Osteoblast (primary cell): ENCODE results near the gene PNPO. TPM values are rescaled to one million over a fixed set of nuclear protein-coding genes. Genes with fewer than 3 reads are reported as not detected.
A peak's percentile ranks its signal among the peaks of the same experiment; 100 is the strongest.
"Not testable (repeated sequence)": the region's sequence is repeated elsewhere in the genome, so short reads cannot be mapped to it uniquely, and the experiment has no call there.

Source experiments
- DNase-seq: peaks from one replicate; pipeline ENCODE4 v3.0.0; 2011; ENCODE audit warnings: low spot score, mixed read lengths; ENCODE audit not compliant: insufficient read length; ENCODE audit errors: missing footprints
- H2AFZ ChIP-seq: 2 replicates; pipeline ENCODE4 v1.6.0; 2011; ENCODE audit warnings: mild to moderate bottlenecking, low read length
- H3K27ac ChIP-seq: 2 replicates; pipeline ENCODE4 v1.5.1; 2011; ENCODE audit warnings: mild to moderate bottlenecking, low read depth, low read length, moderate library complexity
- H3K27me3 ChIP-seq: 2 replicates; pipeline ENCODE4 v1.6.0; 2012; ENCODE audit warnings: mild to moderate bottlenecking, control low read depth, inconsistent platforms, low read length, moderate library complexity; ENCODE audit not compliant: insufficient read depth
- H3K36me3 ChIP-seq: 2 replicates; pipeline ENCODE4 v1.5.1; 2011; ENCODE audit warnings: mild to moderate bottlenecking, low read length, control low read depth, moderate library complexity; ENCODE audit not compliant: insufficient read depth
- H3K4me1 ChIP-seq: 2 replicates; pipeline ENCODE4 v1.5.1; 2011; ENCODE audit warnings: mild to moderate bottlenecking, low read length, control low read depth, moderate library complexity; ENCODE audit not compliant: insufficient read depth
- H3K4me2 ChIP-seq: 2 replicates; pipeline ENCODE4 v1.6.0; 2011; ENCODE audit warnings: mild to moderate bottlenecking, low read length; ENCODE audit not compliant: insufficient read depth
- H3K4me3 ChIP-seq: fragments of 200-600 bp; sonication (generic); 3 replicates; pipeline ENCODE4 v1.5.1; 2012; ENCODE audit warnings: mild to moderate bottlenecking, low read length, inconsistent platforms; ENCODE audit not compliant: insufficient read depth
- H3K79me2 ChIP-seq: 2 replicates; pipeline ENCODE4 v1.6.0; 2012; ENCODE audit warnings: mild to moderate bottlenecking, low read length, control low read depth, inconsistent platforms; ENCODE audit not compliant: insufficient read depth
- H3K9me3 ChIP-seq: 2 replicates; pipeline ENCODE4 v1.5.1; 2011; ENCODE audit warnings: low read depth, low read length, control low read depth
- H4K20me1 ChIP-seq: 2 replicates; pipeline ENCODE4 v1.6.0; 2012; ENCODE audit warnings: mild to moderate bottlenecking, low read length, control low read depth; ENCODE audit not compliant: insufficient read depth
- total RNA-seq: library from RNA; depleted of rRNA; stranded (reverse); fragments of >200 nt; gene quantifications from 2 replicates; pipeline ENCODE4 v1.2.3, GENCODE V29; 2012
- TF ChIP-seq, protein P1 (sequence below): IDR thresholded peaks from 2 replicates; pipeline ENCODE4 v1.5.1; 2011; ENCODE audit warnings: mild to moderate bottlenecking, low read depth, low read length, moderate library complexity; ENCODE audit errors: extremely low read depth

The PNPO gene
- total RNA-seq, 1 donor: 31.5 TPM

DNA sequence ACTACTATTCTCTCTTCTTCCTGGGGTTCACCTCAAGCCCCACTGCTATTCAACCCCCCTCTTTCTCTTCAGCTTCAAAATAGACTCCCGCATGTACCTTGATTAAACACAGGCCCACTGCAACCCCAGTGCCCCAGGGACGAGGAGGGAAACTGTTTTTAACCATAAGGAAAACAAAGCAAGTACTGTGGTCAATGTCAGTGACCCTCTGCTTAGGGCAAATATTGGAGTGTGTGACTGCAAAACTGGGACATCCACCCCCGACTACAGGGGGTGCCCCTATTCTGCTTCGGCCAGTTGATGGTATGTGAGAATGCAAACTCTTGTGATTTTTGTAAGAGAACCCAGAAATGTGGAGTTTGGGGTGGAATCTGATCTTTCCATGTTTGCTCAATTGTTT, 9.5 kb upstream of the PNPO start:
- Histone ChIP-seq H3K79me2 (peaks cover 3% of the 10 kb centered on the region), H4K20me1 (no peaks in the 10 kb centered on the region), H3K4me2 (no peak overlapping the region), H3K36me3 (peaks cover 10% of the 10 kb centered on the region), H2AFZ (no peak overlapping the region), H3K27ac (no peak overlapping the region), H3K27me3 (no peaks in the 10 kb centered on the region), H3K4me1 (peaks cover 15% of the 10 kb centered on the region), H3K4me3 (no peak overlapping the region), H3K9me3 (no peaks in the 10 kb centered on the region)
- TF ChIP-seq, protein P1, sequence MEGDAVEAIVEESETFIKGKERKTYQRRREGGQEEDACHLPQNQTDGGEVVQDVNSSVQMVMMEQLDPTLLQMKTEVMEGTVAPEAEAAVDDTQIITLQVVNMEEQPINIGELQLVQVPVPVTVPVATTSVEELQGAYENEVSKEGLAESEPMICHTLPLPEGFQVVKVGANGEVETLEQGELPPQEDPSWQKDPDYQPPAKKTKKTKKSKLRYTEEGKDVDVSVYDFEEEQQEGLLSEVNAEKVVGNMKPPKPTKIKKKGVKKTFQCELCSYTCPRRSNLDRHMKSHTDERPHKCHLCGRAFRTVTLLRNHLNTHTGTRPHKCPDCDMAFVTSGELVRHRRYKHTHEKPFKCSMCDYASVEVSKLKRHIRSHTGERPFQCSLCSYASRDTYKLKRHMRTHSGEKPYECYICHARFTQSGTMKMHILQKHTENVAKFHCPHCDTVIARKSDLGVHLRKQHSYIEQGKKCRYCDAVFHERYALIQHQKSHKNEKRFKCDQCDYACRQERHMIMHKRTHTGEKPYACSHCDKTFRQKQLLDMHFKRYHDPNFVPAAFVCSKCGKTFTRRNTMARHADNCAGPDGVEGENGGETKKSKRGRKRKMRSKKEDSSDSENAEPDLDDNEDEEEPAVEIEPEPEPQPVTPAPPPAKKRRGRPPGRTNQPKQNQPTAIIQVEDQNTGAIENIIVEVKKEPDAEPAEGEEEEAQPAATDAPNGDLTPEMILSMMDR: no peak
- DNase-seq: no peak

DNA sequence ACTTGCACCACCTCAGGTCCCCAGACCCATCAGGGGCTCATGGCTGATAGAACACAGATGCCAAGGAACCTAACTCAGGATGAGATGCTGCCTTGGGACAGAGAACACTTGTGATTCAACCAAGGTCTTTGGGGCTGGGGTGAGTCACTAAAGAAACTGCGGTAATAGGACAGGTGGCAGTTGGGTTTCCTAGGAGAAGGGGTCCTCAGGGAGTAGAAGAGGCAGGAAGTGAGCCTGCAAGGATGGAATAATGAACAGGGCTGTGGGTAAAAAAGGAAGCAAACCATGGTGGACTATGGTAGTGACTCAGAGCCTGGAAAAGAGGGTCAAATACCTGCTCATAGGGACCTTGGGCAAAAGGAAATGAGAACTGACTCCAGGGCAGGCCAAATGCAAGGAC, 6.5 kb upstream of the PNPO start:
- Histone ChIP-seq H3K9me3 (no peaks in the 10 kb centered on the region), H3K4me2 (no peak overlapping the region), H3K27ac (no peak overlapping the region), H3K4me3 (no peak overlapping the region), H2AFZ (no peak overlapping the region), H3K36me3 (no peaks in the 10 kb centered on the region), H3K27me3 (no peaks in the 10 kb centered on the region), H3K4me1 (peaks cover 15% of the 10 kb centered on the region), H4K20me1 (no peaks in the 10 kb centered on the region), H3K79me2 (peaks cover 3% of the 10 kb centered on the region)
- peak; percentile 73 for DNase-seq
- TF ChIP-seq, protein P1: no peak

DNA sequence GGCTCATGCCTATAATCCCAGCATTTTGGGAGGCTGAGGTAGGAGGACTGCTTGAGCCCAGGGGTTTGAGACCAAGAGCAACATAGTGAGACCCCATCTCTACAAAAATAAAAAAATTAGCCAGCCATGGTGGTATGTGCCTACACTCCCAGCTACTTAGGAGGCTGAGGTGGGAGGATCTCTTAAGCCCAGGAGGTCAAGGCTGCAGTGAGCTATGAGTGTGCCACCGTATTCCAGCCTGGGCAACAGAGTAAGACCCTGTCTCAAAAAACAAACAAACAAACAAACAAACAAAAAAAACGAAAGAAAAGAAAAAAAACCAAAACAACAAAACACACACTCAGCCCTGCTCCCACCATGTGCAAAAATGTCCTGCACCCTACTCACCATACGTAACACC, 5.9 kb upstream of the PNPO start:
- H2AFZ ChIP-seq, H4K20me1 ChIP-seq, H3K27me3 ChIP-seq, H3K36me3 ChIP-seq, H3K9me3 ChIP-seq, DNase-seq, H3K4me3 ChIP-seq, H3K27ac ChIP-seq, H3K79me2 ChIP-seq: not testable (repeated sequence)
- peak overlapping the region; percentile 14 for H3K4me2 ChIP-seq
- peaks cover 15% of the 10 kb centered on the region for H3K4me1 ChIP-seq

DNA sequence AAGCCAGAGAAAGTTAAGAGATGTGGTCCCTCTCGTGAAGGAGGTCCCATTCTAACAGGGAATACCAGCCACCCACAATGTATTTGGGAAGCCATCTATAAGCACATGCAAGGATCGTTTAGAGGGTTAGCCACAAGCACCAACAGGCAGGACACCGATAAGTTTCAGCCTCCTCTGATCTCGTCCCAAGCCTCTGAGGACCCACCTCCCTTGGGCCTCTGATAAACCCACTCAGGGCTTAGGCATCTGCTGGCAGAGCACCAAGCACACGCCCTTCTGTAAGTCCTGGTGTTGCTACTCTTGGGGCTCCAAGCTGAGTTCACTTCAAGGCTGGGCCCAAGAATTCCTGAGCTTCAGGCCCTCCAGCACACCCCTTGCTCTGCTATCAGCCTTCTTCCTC, 5.4 kb upstream of the PNPO start:
- no peaks in the 10 kb centered on the region for H4K20me1 ChIP-seq
- H3K27ac ChIP-seq: no peak overlapping the region
- H3K79me2 ChIP-seq: peaks cover 3% of the 10 kb centered on the region
- peak; percentile 94 for DNase-seq
- TF ChIP-seq, protein P1: no peak
- peak overlapping the region; percentile 45 for H2AFZ ChIP-seq
- peak overlapping the region; percentile 14 for H3K4me2 ChIP-seq
- no peaks in the 10 kb centered on the region for H3K27me3 ChIP-seq
- no peaks in the 10 kb centered on the region for H3K9me3 ChIP-seq
- H3K4me3 ChIP-seq: no peak overlapping the region
- no peaks in the 10 kb centered on the region for H3K36me3 ChIP-seq
- H3K4me1 ChIP-seq: peaks cover 17% of the 10 kb centered on the region
